ENCODE results near the gene PRIMPOL. TPM values are rescaled to one million over a fixed set of nuclear protein-coding genes. Genes with fewer than 3 reads are reported as not detected.

PRIMPOL gene
- polyA plus RNA-seq, 1 donor from 2014 or later = 12.6 TPM

- Mint-ChIP-seq H3K9me3 (no peaks in the 10 kb centered on the region), H3K27me3 (no peaks in the 10 kb centered on the region), H3K4me1 (peaks cover 11 to 17% (median 12%) of the 10 kb centered on the region in 3 donors), H3K27ac (no peak overlapping the region), H3K4me3 (peak overlapping the region in 1 of 4 donors; percentile 76), H3K36me3 (peaks cover 15% of the 10 kb centered on the region)
These were observed 19.1 kb downstream of the PRIMPOL start for GRCh38 chr4:184668511-184669114.

GRCh38 chr4:184669251-184669650, 19.7 kb downstream of the PRIMPOL start:
- Mint-ChIP-seq H3K36me3 (peaks cover 16% of the 10 kb centered on the region), H3K4me1 (peaks cover 11 to 17% (median 12%) of the 10 kb centered on the region in 3 donors), H3K27ac (no peak overlapping the region), H3K9me3 (no peaks in the 10 kb centered on the region), H3K27me3 (no peaks in the 10 kb centered on the region), H3K4me3 (no peak overlapping the region)

GRCh38 chr4:184671101-184671500, 21.6 kb downstream of the PRIMPOL start:
- no peak overlapping the region for H3K27ac Mint-ChIP-seq
- H3K27me3 Mint-ChIP-seq = no peaks in the 10 kb centered on the region
- peaks cover 15% of the 10 kb centered on the region for H3K36me3 Mint-ChIP-seq
- no peak overlapping the region for H3K4me3 Mint-ChIP-seq
- H3K9me3 Mint-ChIP-seq = no peaks in the 10 kb centered on the region
- peaks cover 11 to 17% (median 12%) of the 10 kb centered on the region in 3 donors for H3K4me1 Mint-ChIP-seq

GRCh38 chr4:184672741-184673140, 23.2 kb downstream of the PRIMPOL start:
- no peak overlapping the region for H3K27ac Mint-ChIP-seq
- peaks cover 15% of the 10 kb centered on the region for H3K36me3 Mint-ChIP-seq
- H3K4me3 Mint-ChIP-seq = no peak overlapping the region
- peaks cover 11 to 17% (median 12%) of the 10 kb centered on the region in 3 donors for H3K4me1 Mint-ChIP-seq
- H3K27me3 Mint-ChIP-seq = no peaks in the 10 kb centered on the region
- no peaks in the 10 kb centered on the region for H3K9me3 Mint-ChIP-seq

GRCh38 chr4:184674011-184674410, 24.5 kb downstream of the PRIMPOL start:
- Mint-ChIP-seq H3K27me3 (no peaks in the 10 kb centered on the region), H3K36me3 (peaks cover 9% of the 10 kb centered on the region), H3K27ac (no peak overlapping the region), H3K4me1 (peaks cover 2 to 6% (median 4%) of the 10 kb centered on the region in 3 donors), H3K9me3 (no peaks in the 10 kb centered on the region), H3K4me3 (no peak overlapping the region)

GRCh38 chr4:184675018-184675417, 25.5 kb downstream of the PRIMPOL start:
- H3K27me3 Mint-ChIP-seq = no peaks in the 10 kb centered on the region

GRCh38 chr4:184675821-184676492, 26.4 kb downstream of the PRIMPOL start:
- Mint-ChIP-seq H3K4me1 (no peaks in the 10 kb centered on the region), H3K36me3 (peaks cover 7% of the 10 kb centered on the region), H3K4me3 (no peak overlapping the region), H3K9me3 (no peaks in the 10 kb centered on the region), H3K27ac (no peak overlapping the region), H3K27me3 (no peaks in the 10 kb centered on the region)

More at GRCh38 chr4:184675018-184675417, 25.5 kb downstream of the PRIMPOL start:
- Mint-ChIP-seq H3K36me3 (peaks cover 4% of the 10 kb centered on the region), H3K27ac (no peak overlapping the region), H3K4me1 (no peaks in the 10 kb centered on the region), H3K4me3 (no peak overlapping the region), H3K9me3 (no peaks in the 10 kb centered on the region)

- Mint-ChIP-seq H3K27ac (no peak overlapping the region), H3K9me3 (peaks cover 0 to 2% (median 0%) of the 10 kb centered on the region in 3 donors), H3K4me1 (peaks cover 0 to 1% (median 0%) of the 10 kb centered on the region in 3 donors), H3K36me3 (peaks cover 8% of the 10 kb centered on the region), H3K27me3 (no peaks in the 10 kb centered on the region), H3K4me3 (no peak overlapping the region)
These were observed 31.2 kb downstream of the PRIMPOL start for GRCh38 chr4:184680698-184681097.

- H3K27me3 Mint-ChIP-seq = no peaks in the 10 kb centered on the region
- no peak overlapping the region for H3K27ac Mint-ChIP-seq
- peaks cover 0 to 1% (median 0%) of the 10 kb centered on the region in 3 donors for H3K4me1 Mint-ChIP-seq
- H3K4me3 Mint-ChIP-seq = no peak overlapping the region
- peaks cover 8% of the 10 kb centered on the region for H3K36me3 Mint-ChIP-seq
- H3K9me3 Mint-ChIP-seq = peaks cover 0 to 2% (median 0%) of the 10 kb centered on the region in 3 donors
These were observed 32.4 kb downstream of the PRIMPOL start for GRCh38 chr4:184681916-184682315.

GRCh38 chr4:184684491-184685189, 35.1 kb downstream of the PRIMPOL start:
- Mint-ChIP-seq H3K4me3 (no peak overlapping the region), H3K36me3 (peaks cover 10% of the 10 kb centered on the region), H3K27ac (peak overlapping the region in 1 of 3 donors; percentile 57), H3K9me3 (peaks cover 0 to 2% (median 0%) of the 10 kb centered on the region in 3 donors), H3K4me1 (peaks cover 0 to 1% (median 0%) of the 10 kb centered on the region in 3 donors), H3K27me3 (no peaks in the 10 kb centered on the region)

- peaks cover 5% of the 10 kb centered on the region for H3K36me3 Mint-ChIP-seq
- H3K4me1 Mint-ChIP-seq = peaks cover 0 to 1% (median 0%) of the 10 kb centered on the region in 3 donors
- peak overlapping the region in 1 of 3 donors; percentile 0 for H3K27ac Mint-ChIP-seq
- no peaks in the 10 kb centered on the region for H3K27me3 Mint-ChIP-seq
- H3K9me3 Mint-ChIP-seq = peaks cover 0 to 2% (median 0%) of the 10 kb centered on the region in 3 donors
- no peak overlapping the region for H3K4me3 Mint-ChIP-seq
These were observed 38.5 kb downstream of the PRIMPOL start for GRCh38 chr4:184688005-184688404.

- H3K36me3 Mint-ChIP-seq = peaks cover 5% of the 10 kb centered on the region
- H3K27me3 Mint-ChIP-seq = no peaks in the 10 kb centered on the region
- peaks cover 0 to 2% (median 0%) of the 10 kb centered on the region in 3 donors for H3K9me3 Mint-ChIP-seq
- H3K4me3 Mint-ChIP-seq = no peak overlapping the region
- peaks cover 0 to 1% (median 0%) of the 10 kb centered on the region in 3 donors for H3K4me1 Mint-ChIP-seq
- H3K27ac Mint-ChIP-seq = no peak overlapping the region
These were observed 38.9 kb downstream of the PRIMPOL start for GRCh38 chr4:184688447-184688846.

GRCh38 chr4:184689681-184690080, 40.1 kb downstream of the PRIMPOL start:
- H3K4me3 Mint-ChIP-seq = no peak overlapping the region
- no peaks in the 10 kb centered on the region for H3K27me3 Mint-ChIP-seq
- H3K36me3 Mint-ChIP-seq = peaks cover 2% of the 10 kb centered on the region

GRCh38 chr4:184693056-184693455, 43.5 kb downstream of the PRIMPOL start:
- Mint-ChIP-seq H3K27me3 (no peaks in the 10 kb centered on the region), H3K4me3 (no peak overlapping the region), H3K27ac (no peak overlapping the region), H3K4me1 (no peaks in the 10 kb centered on the region), H3K9me3 (no peaks in the 10 kb centered on the region), H3K36me3 (peaks cover 4% of the 10 kb centered on the region)

More at GRCh38 chr4:184689681-184690080, 40.1 kb downstream of the PRIMPOL start:
- Mint-ChIP-seq H3K4me1 (no peaks in the 10 kb centered on the region), H3K9me3 (peaks cover 0 to 2% (median 0%) of the 10 kb centered on the region in 3 donors), H3K27ac (no peak overlapping the region)

- Mint-ChIP-seq H3K27ac (no peak overlapping the region), H3K9me3 (no peaks in the 10 kb centered on the region), H3K4me1 (no peaks in the 10 kb centered on the region), H3K36me3 (peaks cover 4% of the 10 kb centered on the region), H3K4me3 (no peak overlapping the region), H3K27me3 (no peaks in the 10 kb centered on the region)
These were observed 44.9 kb downstream of the PRIMPOL start for GRCh38 chr4:184694412-184694956.

Data from IgD-negative memory B cell (primary cell).